Fibroblast of mammary gland (primary cell): ENCODE results near the gene DNAH6.

Source experiments
- DNase-seq: peaks from one replicate; pipeline ENCODE4 v3.0.0-alpha.2; 2010; ENCODE audit warnings: low read depth
- H3K4me3 ChIP-seq: 2 replicates; pipeline ENCODE4 v1.5.1; 2011; ENCODE audit warnings: low read depth, mild to moderate bottlenecking, low read length, moderate library complexity; ENCODE audit not compliant: control insufficient read depth
- CTCF ChIP-seq: conservative IDR thresholded peaks from 2 replicates; pipeline ENCODE4 v1.5.1; 2011; ENCODE audit warnings: low read depth, low read length, inconsistent platforms; ENCODE audit not compliant: control insufficient read depth, insufficient read depth

The DNAH6 gene

DNA sequence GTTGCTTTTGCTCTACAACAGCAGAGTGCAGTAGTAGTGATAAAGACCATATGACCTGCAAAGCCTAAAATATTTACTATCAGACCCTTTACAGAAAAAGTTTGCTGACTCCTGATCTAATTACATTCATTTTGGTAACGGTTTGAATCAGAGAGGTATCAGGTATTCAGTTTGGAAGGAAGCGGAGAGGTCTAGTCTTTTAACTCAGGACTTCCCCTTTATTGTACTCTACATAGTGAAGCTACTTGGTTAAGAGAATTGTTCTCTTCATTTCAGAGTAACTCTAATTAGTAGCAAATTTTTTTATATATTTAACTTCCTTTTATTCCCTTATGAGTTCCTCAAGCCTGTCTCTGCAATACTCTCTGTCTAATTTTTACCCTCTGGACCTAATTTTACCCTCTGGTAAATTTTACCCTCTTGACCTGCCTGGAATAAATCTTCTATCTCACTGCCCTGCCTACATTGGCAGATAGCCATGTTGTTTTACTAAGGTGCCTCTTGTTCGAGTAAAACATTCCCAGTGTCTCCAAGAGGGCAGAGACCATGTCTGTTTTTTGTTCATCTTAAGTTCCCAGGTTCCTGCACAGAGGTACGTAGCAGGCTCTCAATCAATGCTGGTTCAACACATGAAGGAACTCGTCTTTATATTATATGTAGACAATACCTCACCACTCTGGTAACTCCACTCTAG is 170.6 kb downstream of the DNAH6 start:
- DNase-seq = no peak
- no peak for TF ChIP-seq CTCF
- no peak overlapping the region for H3K4me3 ChIP-seq

- H3K4me3 ChIP-seq = no peak overlapping the region
- DNase-seq = no peak
- TF ChIP-seq CTCF = no peak
Observed at GRCh38 chr2:84687498-84688149, 171.3 kb downstream of the DNAH6 start.

GRCh38 chr2:84690225-84690624 is 173.9 kb downstream of the DNAH6 start:
- no peak for TF ChIP-seq CTCF
- DNase-seq = no peak
- no peak overlapping the region for H3K4me3 ChIP-seq

DNA sequence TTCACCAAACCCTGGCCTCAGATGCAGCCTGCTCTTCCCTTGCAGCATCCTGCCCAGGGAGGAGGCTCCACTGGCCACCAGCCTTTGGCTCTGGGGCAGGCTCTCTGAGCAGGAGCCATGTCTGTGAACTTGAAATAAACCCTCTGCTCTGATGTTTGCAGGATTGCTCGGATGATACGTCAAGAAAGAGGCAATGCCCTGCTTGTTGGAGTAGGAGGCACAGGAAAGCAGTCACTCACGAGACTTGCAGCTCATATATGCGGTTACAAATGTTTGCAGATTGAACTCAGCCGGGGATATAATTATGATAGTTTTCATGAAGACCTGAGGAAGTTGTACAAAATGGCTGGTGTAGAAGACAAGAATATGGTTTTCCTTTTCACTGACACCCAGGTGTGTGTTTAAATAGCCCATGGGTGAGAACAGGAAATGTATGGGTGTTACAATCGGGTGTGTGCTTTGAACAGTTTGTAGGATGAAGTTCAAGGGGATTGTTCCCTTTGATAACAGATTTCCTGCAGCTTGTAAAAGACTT is 177.9 kb downstream of the DNAH6 start:
- DNase-seq = no peak
- H3K4me3 ChIP-seq = no peak overlapping the region
- no peak for TF ChIP-seq CTCF

GRCh38 chr2:84697895-84698294 is 181.6 kb downstream of the DNAH6 start:
- no peak for DNase-seq
- no peak overlapping the region for H3K4me3 ChIP-seq

GRCh38 chr2:84700006-84700405 is 183.7 kb downstream of the DNAH6 start:
- H3K4me3 ChIP-seq = no peak overlapping the region
- DNase-seq = no peak
- no peak for TF ChIP-seq CTCF

More at GRCh38 chr2:84697895-84698294, 181.6 kb downstream of the DNAH6 start:
- no peak for TF ChIP-seq CTCF
